ENCODE measurements around the gene SPATA22.

DNA sequence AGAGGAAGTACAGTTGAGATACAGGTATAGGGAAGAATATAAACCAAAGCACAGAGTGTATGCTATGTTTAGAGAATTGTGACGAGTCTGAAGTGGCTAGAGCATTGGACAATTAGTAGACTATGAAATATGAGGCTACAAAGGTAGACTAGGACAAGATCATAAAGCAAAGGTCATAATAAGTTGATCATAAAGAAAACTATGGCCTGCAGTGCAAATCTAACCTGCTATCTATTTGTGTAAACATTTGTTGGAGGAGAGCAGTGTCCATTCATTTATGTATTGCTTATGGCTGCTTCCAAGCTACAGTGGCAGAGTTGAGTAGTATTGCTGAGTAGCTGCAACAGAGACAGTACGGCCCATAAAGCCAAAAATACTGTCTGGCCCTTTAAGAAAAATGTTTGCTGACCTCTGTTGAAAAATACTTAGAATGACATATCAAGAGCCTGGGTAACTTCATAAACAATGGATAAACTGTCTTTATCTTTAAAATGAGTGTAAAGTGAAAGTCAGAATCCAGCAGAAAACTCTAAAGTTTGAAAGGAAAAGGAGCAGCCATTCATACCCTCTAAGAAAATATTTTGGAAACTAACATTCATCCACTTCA lies 23.5 kb downstream of the SPATA22 start:
- TF ChIP-seq, protein P1, sequence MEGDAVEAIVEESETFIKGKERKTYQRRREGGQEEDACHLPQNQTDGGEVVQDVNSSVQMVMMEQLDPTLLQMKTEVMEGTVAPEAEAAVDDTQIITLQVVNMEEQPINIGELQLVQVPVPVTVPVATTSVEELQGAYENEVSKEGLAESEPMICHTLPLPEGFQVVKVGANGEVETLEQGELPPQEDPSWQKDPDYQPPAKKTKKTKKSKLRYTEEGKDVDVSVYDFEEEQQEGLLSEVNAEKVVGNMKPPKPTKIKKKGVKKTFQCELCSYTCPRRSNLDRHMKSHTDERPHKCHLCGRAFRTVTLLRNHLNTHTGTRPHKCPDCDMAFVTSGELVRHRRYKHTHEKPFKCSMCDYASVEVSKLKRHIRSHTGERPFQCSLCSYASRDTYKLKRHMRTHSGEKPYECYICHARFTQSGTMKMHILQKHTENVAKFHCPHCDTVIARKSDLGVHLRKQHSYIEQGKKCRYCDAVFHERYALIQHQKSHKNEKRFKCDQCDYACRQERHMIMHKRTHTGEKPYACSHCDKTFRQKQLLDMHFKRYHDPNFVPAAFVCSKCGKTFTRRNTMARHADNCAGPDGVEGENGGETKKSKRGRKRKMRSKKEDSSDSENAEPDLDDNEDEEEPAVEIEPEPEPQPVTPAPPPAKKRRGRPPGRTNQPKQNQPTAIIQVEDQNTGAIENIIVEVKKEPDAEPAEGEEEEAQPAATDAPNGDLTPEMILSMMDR (conservative IDR thresholded peaks at IDR 0.05; ENCODE audit: low read depth, low read length): no peak
- TF ChIP-seq EZH2phosphoT487 (IDR thresholded peaks at IDR 0.05; ENCODE audit: borderline replicate concordance, low read length): no peak
